Purkinje cell (primary cell): ENCODE data around the gene SMAD7. TPM values are rescaled to one million over a fixed set of nuclear protein-coding genes. Genes with fewer than 3 reads are reported as not detected.

Experiments used
- polyA plus RNA-seq: library from polyadenylated mRNA; unstranded; fragments of >200 nt; fragmentation: Nextera tagmentation; gene quantifications from 2 replicates; pipeline ENCODE4 v1.2.1, GENCODE V29; 2014

The SMAD7 gene, protein sequence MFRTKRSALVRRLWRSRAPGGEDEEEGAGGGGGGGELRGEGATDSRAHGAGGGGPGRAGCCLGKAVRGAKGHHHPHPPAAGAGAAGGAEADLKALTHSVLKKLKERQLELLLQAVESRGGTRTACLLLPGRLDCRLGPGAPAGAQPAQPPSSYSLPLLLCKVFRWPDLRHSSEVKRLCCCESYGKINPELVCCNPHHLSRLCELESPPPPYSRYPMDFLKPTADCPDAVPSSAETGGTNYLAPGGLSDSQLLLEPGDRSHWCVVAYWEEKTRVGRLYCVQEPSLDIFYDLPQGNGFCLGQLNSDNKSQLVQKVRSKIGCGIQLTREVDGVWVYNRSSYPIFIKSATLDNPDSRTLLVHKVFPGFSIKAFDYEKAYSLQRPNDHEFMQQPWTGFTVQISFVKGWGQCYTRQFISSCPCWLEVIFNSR
- 0.42 and 2.0 TPM in 2 replicates for polyA plus RNA-seq

DNA sequence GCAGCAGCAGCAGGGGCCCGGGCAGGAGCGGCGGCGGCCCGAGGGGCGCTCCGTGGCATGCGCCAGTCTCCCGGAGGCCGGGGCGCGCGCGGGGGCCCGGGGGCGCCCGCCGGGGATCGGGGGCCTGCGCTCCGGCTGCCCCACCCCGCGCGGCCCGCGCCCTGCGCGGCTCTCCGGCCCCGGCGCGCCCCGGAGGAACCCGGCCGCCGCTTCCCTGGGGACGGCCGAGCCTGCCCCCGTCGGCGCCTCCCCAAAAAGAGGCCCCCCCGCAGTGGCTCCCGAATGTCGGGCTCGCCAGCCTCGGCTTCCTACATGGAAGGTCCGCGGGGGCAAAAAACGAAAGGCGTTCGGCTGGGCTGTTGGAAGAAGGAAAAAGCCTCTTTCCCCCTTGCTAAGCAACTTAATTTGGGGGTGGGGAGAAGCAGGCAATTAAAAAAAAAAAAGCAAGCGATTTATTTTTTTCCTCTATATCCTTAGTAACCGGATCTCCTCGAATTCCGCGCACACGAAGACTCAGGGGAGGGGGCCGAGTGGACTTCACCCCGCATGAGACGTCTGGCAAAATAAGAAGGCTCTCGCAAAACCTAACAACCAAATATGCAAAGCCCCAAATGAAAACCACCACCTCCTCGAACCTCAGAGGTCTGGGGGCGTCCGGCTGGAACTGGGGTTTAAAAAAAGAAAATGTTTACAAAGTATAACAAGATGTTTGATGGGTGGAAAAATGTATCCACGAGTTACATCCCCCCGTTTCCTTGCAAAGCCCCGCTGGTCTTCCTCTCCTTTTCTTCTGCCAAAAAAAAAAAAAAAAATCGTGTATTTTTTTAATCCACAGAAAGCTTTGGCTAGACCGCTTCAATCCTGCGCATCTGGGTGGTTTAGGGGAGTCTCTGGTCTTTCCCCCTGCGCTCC lies at the start of gene SMAD7:
TSS of gene SMAD7 (minus strand) at position 430 of the 912 bp plus-strand sequence. CDS start 541 bp downstream, outside the sequence.

